ENCODE results near the gene MAST3. TPM values are rescaled to one million over a fixed set of nuclear protein-coding genes. Genes with fewer than 3 reads are reported as not detected.

The MAST3 gene
- total and polyA plus RNA-seq, 2 of the 13 experiments (the other 11 are each of a cell fraction or from before 2014, with no cell fraction given): 4.1 to 4.6 TPM

DNA sequence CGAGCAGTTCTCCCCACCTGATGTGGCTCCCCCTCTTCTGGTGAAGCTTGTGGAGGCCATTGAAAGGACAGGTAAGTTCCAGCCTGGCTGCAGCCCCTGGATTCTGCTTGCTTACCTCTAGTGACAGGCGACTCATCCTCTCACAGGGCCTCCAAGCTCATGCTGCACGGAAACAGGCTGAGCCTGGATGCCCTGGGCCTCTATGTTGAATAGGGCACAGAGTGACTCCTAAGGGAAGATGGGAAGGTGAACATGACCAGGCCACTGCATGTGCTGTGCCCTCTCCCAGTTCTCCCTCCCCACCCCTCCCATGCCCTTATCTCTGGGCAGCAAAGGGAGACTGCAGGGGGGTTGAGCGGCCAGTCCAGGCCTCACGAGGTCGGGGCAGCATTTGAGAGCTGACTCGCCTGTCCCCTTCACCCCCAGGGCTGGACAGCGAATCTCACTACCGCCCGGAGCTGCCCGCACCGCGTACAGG lies 63.0 kb downstream of the MAST3 start:
- 89% methylated on average over 7 of the region's 13 CpGs for WGBS (ENCODE audit: low lambda C conversion rate)
- Histone ChIP-seq H3K4me1 (ENCODE audit: insufficient read depth, low read length) (peaks cover 33% of the 10 kb centered on the region), H3K36me3 (replicated peaks in 1 of 2; ENCODE audit: control insufficient read depth in 1 of 2, insufficient read depth in 2 of 2, low read length in 2 of 2) (peaks cover 22 to 35% of the 10 kb centered on the region in 2 experiments), H3K9me3 (ENCODE audit: low read length) (no peaks in the 10 kb centered on the region), H3K9ac (ENCODE audit: insufficient read depth, low read depth, low read length) (peak overlapping the region; percentile 49; the same call in 1 of the 2 replicates), H3K27me3 (ENCODE audit: control insufficient read depth in 1 of 2, insufficient read depth in 2 of 2, low read length in 2 of 2) (no peaks in the 10 kb centered on the region), H3K4me3 (replicated peaks in 1 of 3; ENCODE audit: insufficient read depth in 1 of 3, low read depth in 2 of 3, low read length in 3 of 3) (no peak overlapping the region), H4K20me1 (ENCODE audit: insufficient read depth, low read length) (0 out of 2 replicates have a peak, but pooled peaks cover 9% of the 10 kb centered on the region), H3K4me2 (ENCODE audit: low read depth, low read length) (0 out of 2 replicates have a peak overlapping the region, but pooled peaks have one; percentile 18), H3K79me2 (ENCODE audit: insufficient read depth, low read length) (peaks cover 5% of the 10 kb centered on the region), H2AFZ (ENCODE audit: low read length) (no peak overlapping the region), H3K27ac (ENCODE audit: extremely low read length, insufficient read depth, low read length) (no peak overlapping the region)
- peak; percentile 11 for ATAC-seq
- in situ Hi-C loops (cut with HindIII; ENCODE audit: extremely low pct_ligation_motif_present, low pct_unique_long_range_greater_than_20kb) (no loop called here), intact Hi-C loops (cut with micrococcal nuclease; ENCODE audit: unreplicated experiment) (no loop called here)
- ChIA-PET CTCF (ENCODE audit: low intra/inter-chr PET ratio, low total read pairs) (interaction anchor here (0.7 to 1.5 kb wide), 3 partner anchors 8 to 91 kb away, joined by 3 to 12 read pairs (median 5); partner anchors contain the start of gene PIK3R2), POLR2A (interaction anchor here (0.6 to 1.6 kb wide), 3 partner anchors 9 to 96 kb away, joined by 3 to 6 read pairs (median 3); partner anchors contain the start of gene PIK3R2)
- no peak for TF ChIP-seq KLF13 (CRISPR knock-in tag; IDR thresholded peaks at IDR 0.05)
- TF ChIP-seq ZMYM3 (CRISPR knock-in tag; IDR thresholded peaks at IDR 0.05): peak; percentile 64; the same call in 1 of the 2 replicates
- TF ChIP-seq POLR2A (IDR thresholded peaks at IDR 0.05; ENCODE audit: insufficient read depth in 1 of 2, low read depth in 2 of 2, low read length in 2 of 2): 0 out of 4 replicates have a peak, but pooled peaks of 1 of the 2 experiments have one; percentile 21
- no peak for TF ChIP-seq GPN1 (CRISPR knock-in tag; IDR thresholded peaks at IDR 0.05; ENCODE audit: borderline replicate concordance)
- peak; percentile 79 for TF ChIP-seq AGO2 (optimal IDR thresholded peaks at IDR 0.05; ENCODE audit: low read depth, low read length)
- TF ChIP-seq, protein P1, sequence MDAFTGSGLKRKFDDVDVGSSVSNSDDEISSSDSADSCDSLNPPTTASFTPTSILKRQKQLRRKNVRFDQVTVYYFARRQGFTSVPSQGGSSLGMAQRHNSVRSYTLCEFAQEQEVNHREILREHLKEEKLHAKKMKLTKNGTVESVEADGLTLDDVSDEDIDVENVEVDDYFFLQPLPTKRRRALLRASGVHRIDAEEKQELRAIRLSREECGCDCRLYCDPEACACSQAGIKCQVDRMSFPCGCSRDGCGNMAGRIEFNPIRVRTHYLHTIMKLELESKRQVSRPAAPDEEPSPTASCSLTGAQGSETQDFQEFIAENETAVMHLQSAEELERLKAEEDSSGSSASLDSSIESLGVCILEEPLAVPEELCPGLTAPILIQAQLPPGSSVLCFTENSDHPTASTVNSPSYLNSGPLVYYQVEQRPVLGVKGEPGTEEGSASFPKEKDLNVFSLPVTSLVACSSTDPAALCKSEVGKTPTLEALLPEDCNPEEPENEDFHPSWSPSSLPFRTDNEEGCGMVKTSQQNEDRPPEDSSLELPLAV (CRISPR knock-in tag; conservative IDR thresholded peaks at IDR 0.05; ENCODE audit: low read depth): no peak
- TF ChIP-seq ZNF274 (CRISPR knock-in tag; IDR thresholded peaks at IDR 0.05): 0 out of 2 replicates have a peak, but pooled peaks have one; percentile 58
- 0 out of 2 replicates have a peak, but pooled peaks have one; percentile 44 for TF ChIP-seq PCBP1 (IDR thresholded peaks at IDR 0.05; ENCODE audit: borderline replicate concordance, low read depth, low read length)
- no peak for TF ChIP-seq ZNF232 (CRISPR knock-in tag; IDR thresholded peaks at IDR 0.05; ENCODE audit: borderline replicate concordance)
- TF ChIP-seq ZNF615 (CRISPR knock-in tag; IDR thresholded peaks at IDR 0.05; ENCODE audit: borderline replicate concordance): no peak
- no peak for TF ChIP-seq PTBP1 (IDR thresholded peaks at IDR 0.05; ENCODE audit: low read depth, low read length, poor library complexity, severe bottlenecking)
- peak; percentile 20 for TF ChIP-seq ZNF883 (CRISPR knock-in tag; IDR thresholded peaks at IDR 0.05; ENCODE audit: not compliant biosample characterization)
- TF ChIP-seq NR2F1 (CRISPR knock-in tag; IDR thresholded peaks at IDR 0.05): no peak
- no peak for TF ChIP-seq KAT8 (CRISPR knock-in tag; IDR thresholded peaks at IDR 0.05)
- TF ChIP-seq, protein P2, sequence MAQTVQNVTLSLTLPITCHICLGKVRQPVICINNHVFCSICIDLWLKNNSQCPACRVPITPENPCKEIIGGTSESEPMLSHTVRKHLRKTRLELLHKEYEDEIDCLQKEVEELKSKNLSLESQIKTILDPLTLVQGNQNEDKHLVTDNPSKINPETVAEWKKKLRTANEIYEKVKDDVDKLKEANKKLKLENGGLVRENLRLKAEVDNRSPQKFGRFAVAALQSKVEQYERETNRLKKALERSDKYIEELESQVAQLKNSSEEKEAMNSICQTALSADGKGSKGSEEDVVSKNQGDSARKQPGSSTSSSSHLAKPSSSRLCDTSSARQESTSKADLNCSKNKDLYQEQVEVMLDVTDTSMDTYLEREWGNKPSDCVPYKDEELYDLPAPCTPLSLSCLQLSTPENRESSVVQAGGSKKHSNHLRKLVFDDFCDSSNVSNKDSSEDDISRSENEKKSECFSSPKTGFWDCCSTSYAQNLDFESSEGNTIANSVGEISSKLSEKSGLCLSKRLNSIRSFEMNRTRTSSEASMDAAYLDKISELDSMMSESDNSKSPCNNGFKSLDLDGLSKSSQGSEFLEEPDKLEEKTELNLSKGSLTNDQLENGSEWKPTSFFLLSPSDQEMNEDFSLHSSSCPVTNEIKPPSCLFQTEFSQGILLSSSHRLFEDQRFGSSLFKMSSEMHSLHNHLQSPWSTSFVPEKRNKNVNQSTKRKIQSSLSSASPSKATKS (CRISPR knock-in tag; IDR thresholded peaks at IDR 0.05): no peak
- TF ChIP-seq, protein P3, sequence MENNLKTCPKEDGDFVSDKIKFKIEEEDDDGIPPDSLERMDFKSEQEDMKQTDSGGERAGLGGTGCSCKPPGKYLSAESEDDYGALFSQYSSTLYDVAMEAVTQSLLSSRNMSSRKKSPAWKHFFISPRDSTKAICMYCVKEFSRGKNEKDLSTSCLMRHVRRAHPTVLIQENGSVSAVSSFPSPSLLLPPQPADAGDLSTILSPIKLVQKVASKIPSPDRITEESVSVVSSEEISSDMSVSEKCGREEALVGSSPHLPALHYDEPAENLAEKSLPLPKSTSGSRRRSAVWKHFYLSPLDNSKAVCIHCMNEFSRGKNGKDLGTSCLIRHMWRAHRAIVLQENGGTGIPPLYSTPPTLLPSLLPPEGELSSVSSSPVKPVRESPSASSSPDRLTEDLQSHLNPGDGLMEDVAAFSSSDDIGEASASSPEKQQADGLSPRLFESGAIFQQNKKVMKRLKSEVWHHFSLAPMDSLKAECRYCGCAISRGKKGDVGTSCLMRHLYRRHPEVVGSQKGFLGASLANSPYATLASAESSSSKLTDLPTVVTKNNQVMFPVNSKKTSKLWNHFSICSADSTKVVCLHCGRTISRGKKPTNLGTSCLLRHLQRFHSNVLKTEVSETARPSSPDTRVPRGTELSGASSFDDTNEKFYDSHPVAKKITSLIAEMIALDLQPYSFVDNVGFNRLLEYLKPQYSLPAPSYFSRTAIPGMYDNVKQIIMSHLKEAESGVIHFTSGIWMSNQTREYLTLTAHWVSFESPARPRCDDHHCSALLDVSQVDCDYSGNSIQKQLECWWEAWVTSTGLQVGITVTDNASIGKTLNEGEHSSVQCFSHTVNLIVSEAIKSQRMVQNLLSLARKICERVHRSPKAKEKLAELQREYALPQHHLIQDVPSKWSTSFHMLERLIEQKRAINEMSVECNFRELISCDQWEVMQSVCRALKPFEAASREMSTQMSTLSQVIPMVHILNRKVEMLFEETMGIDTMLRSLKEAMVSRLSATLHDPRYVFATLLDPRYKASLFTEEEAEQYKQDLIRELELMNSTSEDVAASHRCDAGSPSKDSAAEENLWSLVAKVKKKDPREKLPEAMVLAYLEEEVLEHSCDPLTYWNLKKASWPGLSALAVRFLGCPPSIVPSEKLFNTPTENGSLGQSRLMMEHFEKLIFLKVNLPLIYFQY (CRISPR knock-in tag; IDR thresholded peaks at IDR 0.05; ENCODE audit: borderline replicate concordance): no peak
- TF ChIP-seq RBFOX2 (IDR thresholded peaks at IDR 0.05; ENCODE audit: low read depth, low read length): 0 out of 2 replicates have a peak, but pooled peaks have one; percentile 14
- FAIRE-seq: no peak
- no peak for DNase-seq (ENCODE audit: low spot score)
- no TSS peak for BruUV-seq (replicated peaks)

All from HepG2 (cell line).